Activated CD8-positive, alpha-beta memory T cell treated with anti-CD3 and anti-CD28 coated beads, Interleukin-2, amount 50 U/mL, for 48 hours (primary cell): ENCODE data around the gene SCT.

Experiments used
- DNase-seq: peaks from one replicate; pipeline ENCODE4 v3.0.0-alpha.2; 2020

The SCT gene

DNA sequence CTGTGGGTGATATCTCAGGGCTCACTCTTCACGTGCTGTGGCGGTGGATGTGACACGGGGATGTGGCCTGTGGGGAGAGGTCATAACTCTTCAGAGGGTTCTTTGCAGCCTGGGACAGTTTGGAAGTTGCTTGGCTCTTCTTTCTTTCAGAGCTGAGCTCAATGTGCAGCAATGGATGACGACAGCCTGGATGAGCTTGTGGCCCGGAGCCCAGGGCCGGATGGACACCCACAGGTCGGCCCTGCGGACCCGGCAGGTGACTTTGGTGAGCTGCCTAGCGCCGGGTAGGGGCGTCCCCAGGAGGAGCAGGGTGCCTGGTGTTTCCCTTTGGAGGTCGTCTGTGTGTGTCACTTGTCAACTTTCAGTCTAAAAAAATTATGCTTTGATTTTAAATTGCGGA lies 45.6 kb downstream of the SCT start:
- no peak for DNase-seq

DNA sequence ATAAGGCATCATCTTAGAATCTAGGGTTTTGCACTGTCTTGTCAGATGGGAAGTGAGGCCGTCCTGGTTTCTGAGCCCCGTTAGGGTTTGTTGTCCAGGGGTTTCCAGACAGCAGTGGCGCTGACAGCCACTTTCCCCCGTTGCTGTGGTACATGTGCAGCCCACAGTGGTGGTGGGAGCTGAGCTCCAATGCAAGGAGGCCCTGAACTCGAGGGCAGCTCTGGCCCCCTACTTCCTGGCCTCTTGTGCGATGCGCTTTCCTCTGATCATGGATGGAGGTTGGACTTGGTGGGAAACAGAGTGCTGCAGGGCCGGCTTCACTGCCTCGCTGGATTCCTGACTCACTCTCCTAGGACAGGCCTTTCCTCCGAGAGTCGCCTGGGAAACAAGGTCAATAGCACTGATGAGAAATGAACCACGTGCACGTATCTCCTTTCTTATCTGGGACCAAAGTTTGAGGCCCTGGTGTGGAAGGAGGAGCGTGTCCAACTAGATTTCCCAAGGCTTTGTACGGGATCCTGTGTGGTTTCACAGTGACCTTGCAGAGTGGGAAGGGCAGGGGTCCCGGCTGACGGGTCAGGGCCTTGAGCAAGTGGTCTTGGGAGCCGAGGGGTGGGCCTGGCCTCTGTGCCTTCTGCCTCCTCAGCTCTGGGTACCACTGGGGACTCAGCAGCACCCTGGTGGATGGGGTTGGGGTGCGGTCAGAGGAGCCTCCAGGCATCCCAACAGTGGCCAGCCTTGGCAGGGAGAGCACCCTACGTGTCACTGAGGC lies 47.0 kb downstream of the SCT start:
- DNase-seq: no peak

DNA sequence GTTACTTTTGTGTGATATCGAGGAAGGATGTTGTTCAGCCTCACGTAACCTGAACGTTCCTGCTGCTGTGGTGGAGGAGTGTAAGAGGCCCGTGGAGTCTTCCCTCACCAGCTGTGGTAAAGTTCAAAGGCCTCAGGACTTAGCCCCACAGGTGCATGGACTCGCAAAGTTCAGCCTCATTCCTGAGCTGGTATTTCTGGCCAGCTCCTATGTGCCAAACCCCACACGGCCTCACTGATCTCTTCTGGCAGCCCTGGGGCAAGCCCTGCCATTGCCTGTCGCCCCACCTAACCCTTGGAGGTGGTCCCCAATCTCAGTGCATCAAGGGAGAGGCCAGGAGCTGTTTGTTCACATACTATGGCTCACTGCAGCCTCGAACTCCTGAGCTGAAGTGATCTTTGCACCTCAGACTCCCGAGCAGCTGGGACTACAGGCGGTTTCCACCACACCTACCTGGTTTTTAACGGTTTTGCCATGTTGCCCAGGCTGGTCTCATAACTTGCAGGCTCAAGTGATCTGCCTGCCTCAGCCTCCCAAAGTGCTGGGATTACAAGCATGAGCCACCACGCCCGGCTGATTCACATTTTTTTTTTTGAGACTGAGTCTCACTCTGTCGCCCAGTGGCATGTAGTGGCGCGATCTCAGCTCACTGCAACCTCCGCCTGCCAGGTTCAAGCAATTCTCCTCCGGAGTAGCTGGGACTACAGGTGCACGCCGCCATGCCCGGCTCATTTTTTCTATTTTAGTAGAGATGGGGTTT lies 48.5 kb downstream of the SCT start:
- DNase-seq: no peak

DNA sequence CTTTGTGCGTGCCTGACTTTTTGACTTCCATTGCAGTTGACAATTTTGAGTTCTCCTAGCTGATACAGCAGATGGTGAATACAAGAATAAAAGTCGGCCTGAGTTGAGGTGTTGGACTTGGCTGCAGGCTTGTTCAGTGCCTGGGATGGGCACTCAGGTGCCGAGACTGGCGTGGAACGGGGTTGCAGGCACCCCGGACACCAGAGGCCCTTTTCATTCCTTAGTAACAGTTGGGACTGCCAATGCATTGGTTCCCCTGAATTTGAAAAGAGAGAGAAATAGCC lies 49.4 kb downstream of the SCT start:
- DNase-seq: no peak

DNA sequence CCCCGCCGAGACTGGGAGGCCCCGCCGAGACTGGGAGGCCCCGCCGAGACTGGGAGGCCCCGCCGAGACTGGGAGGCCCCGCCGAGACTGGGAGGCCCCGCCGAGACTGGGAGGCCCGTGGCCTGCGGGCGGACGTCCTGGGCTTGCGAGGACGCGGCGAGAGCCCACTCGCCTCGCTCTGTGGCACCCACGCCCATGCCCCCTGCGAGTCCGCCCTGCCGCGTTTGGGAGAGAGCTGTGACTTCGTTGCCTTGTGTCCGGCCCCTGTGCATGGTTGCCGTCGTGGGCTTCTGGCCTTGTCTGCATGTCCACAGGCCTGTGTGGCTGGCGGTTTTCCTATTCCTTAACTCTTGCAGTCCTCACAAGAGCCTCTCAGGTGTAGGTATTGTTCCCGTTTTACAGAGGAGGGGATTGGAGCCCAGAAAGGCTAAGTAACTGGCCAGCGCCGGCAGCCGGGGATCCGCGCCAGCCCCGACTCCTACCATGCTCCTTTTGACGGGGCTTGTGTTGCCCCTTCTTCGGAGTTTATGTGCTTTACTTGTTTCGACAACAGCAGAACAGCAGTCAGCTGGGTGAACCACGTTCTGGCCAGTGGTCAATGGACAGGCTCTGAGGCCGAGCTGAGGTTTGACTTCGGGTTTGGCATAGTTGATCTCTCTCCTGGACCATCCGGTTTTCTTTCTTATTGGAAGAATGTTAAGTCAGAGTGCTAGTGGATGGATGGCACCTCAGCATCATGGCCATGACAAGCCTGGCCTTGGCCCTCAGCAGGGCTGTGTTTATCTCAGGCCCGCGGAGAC lies 50.0 kb downstream of the SCT start:
- DNase-seq: no peak
